Measurements from ENCODE around the gene NET1. TPM values are rescaled to one million over a fixed set of nuclear protein-coding genes. Genes with fewer than 3 reads are reported as not detected.

The NET1 gene
- total and polyA plus RNA-seq, 7 donors, result 75.3 to 333 (median 199) TPM

DNA sequence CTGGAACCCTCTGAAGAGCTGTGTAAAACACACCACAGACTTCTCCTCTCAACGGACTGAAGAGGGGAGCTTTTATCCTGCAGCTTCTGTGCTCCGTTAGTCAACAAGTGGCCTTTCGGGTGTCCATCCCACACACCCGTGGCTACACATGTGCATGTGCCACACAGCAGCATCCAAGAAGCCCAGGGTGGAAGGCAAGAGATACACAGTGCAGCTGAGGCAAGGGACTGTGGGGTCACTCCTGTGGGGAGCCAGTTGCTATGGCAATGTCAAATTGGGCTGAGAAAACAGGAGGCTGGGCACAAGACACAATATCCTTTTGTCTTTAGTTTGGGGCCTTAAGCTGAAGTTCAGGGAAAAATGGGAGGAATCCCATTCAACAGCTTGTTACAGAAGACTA lies 28.7 kb downstream of the NET1 start:
- no peak overlapping the region for H3K27ac ChIP-seq
- 93% methylated on average over 4 of the region's 4 CpGs for WGBS, 2 donors
- intact Hi-C loops (cut with DNase I), result loop anchor here (5.0 kb wide), 1 partner anchor 431 kb away; no protein-coding TSS in a partner anchor

GRCh38 chr10:5442065-5442989 lies 30.0 kb downstream of the NET1 start:
- 22 to 59% methylated on average over 9 of the region's 9 CpGs for WGBS, 2 donors
- intact Hi-C loops (cut with DNase I), result loop anchor here (1.0 to 5.0 kb wide), 2 partner anchors 181 to 430 kb away; no protein-coding TSS in a partner anchor

More for the DNA sequence above, 28.7 kb downstream of the NET1 start:
- Histone ChIP-seq H3K36me3 (no peaks in the 10 kb centered on the region), H3K4me1 (peaks cover 0 to 6% (median 5%) of the 10 kb centered on the region in 4 donors), H3K4me3 (no peak overlapping the region), H3K27me3 (no peaks in the 10 kb centered on the region), H3K9me3 (no peaks in the 10 kb centered on the region)
- no peak for TF ChIP-seq CTCF (IDR thresholded peaks at IDR 0.05)
- TF ChIP-seq EP300 (IDR thresholded peaks at IDR 0.05), result no peak
- TF ChIP-seq POLR2A (IDR thresholded peaks at IDR 0.05), result no peak
- no peak for TF ChIP-seq POLR2AphosphoS5 (IDR thresholded peaks at IDR 0.05)
- no peak for DNase-seq

GRCh38 chr10:5442990-5443370 lies 30.6 kb downstream of the NET1 start:
- no peak for DNase-seq
- Histone ChIP-seq H3K4me1 (peaks cover 0 to 8% (median 7%) of the 10 kb centered on the region in 4 donors), H3K4me3 (no peak overlapping the region), H3K27me3 (no peaks in the 10 kb centered on the region), H3K9me3 (no peaks in the 10 kb centered on the region), H3K27ac (no peak overlapping the region), H3K36me3 (no peaks in the 10 kb centered on the region)
- intact Hi-C loops (cut with DNase I), result loop anchor here (1.0 to 5.0 kb wide), 2 partner anchors 180 to 429 kb away; no protein-coding TSS in a partner anchor
- 16 to 69% methylated on average over 1 of the region's 1 CpG for WGBS, 2 donors
- TF ChIP-seq POLR2A (IDR thresholded peaks at IDR 0.05) (no peak), POLR2AphosphoS5 (IDR thresholded peaks at IDR 0.05) (no peak), EP300 (IDR thresholded peaks at IDR 0.05) (no peak), CTCF (IDR thresholded peaks at IDR 0.05) (no peak)

More at GRCh38 chr10:5442065-5442989, 30.0 kb downstream of the NET1 start:
- DNase-seq, result no peak
- peak; percentile 47 to 80 (median 71) for TF ChIP-seq CTCF (IDR thresholded peaks at IDR 0.05)
- no peak for TF ChIP-seq POLR2AphosphoS5 (IDR thresholded peaks at IDR 0.05)
- Histone ChIP-seq H3K4me3 (no peak overlapping the region), H3K27ac (no peak overlapping the region), H3K9me3 (no peaks in the 10 kb centered on the region), H3K36me3 (no peaks in the 10 kb centered on the region), H3K4me1 (peaks cover 0 to 8% (median 7%) of the 10 kb centered on the region in 4 donors), H3K27me3 (no peaks in the 10 kb centered on the region)

GRCh38 chr10:5443429-5443828 lies 31.1 kb downstream of the NET1 start:
- no peak overlapping the region for H3K27ac ChIP-seq
- 84 to 90% methylated on average over 1 of the region's 1 CpG for WGBS, 2 donors

More at GRCh38 chr10:5443429-5443828, 31.1 kb downstream of the NET1 start:
- Histone ChIP-seq H3K27me3 (no peaks in the 10 kb centered on the region), H3K4me3 (no peak overlapping the region), H3K36me3 (no peaks in the 10 kb centered on the region), H3K9me3 (no peaks in the 10 kb centered on the region), H3K4me1 (peaks cover 0 to 8% (median 7%) of the 10 kb centered on the region in 4 donors)
- intact Hi-C loops (cut with DNase I), result loop anchor here (5.0 kb wide), 1 partner anchor 429 kb away; no protein-coding TSS in a partner anchor
- DNase-seq, result no peak
- TF ChIP-seq EP300 (IDR thresholded peaks at IDR 0.05) (no peak), POLR2AphosphoS5 (IDR thresholded peaks at IDR 0.05) (no peak), CTCF (IDR thresholded peaks at IDR 0.05) (no peak)
